Lower lobe of right lung (tissue), 2 donors: ENCODE measurements around the gene JRKL. TPM values are rescaled to one million over a fixed set of nuclear protein-coding genes. Genes with fewer than 3 reads are reported as not detected.

ENCODE experiments used
- ATAC-seq, 2 donors: fragments of 200-7000 bp; cut with Tn5 transposase; one replicate each; pipeline ENCODE4 v1.9.1; 2020 to 2022; ENCODE audit warnings: mild to moderate bottlenecking in 2 of 2, moderate library complexity in 2 of 2
- DNase-seq: peaks from one replicate; pipeline ENCODE4 v3.0.0-alpha.2; 2020
- H3K27ac ChIP-seq: fragments of 200-600 bp; one replicate; pipeline ENCODE4 v1.8.0; 2022
- H3K27me3 ChIP-seq: fragments of 200-600 bp; one replicate; pipeline ENCODE4 v1.8.0; 2022; ENCODE audit warnings: low read depth
- H3K36me3 ChIP-seq: fragments of 200-600 bp; one replicate; pipeline ENCODE4 v1.8.0; 2022; ENCODE audit warnings: mild to moderate bottlenecking
- H3K4me1 ChIP-seq: fragments of 200-600 bp; one replicate; pipeline ENCODE4 v1.8.0; 2022
- H3K4me3 ChIP-seq: fragments of 200-600 bp; one replicate; pipeline ENCODE4 v1.8.0; 2022; ENCODE audit warnings: mild to moderate bottlenecking
- H3K9me3 ChIP-seq: fragments of 200-600 bp; one replicate; pipeline ENCODE4 v1.8.0; 2022
- intact Hi-C: fragments of 100-400 bp; cut with DNase I; formaldehyde crosslinking; loops from one replicate; pipeline ENCODE4 v1.11.0; 2022
- long read RNA-seq: library from polyadenylated mRNA; unstranded; transcript quantifications from one replicate; pipeline ENCODE4 v2.0.0, GENCODE V29; 2021
- total RNA-seq: library from RNA; stranded (reverse); fragmentation: NEBNext Ultra II Directional; extraction: Animal tissue kit (Norgen Biotek cat#: 25700); gene quantifications from one replicate; pipeline ENCODE4 v1.2.1, GENCODE V29; 2021
- TF ChIP-seq, protein P1 (sequence below): fragments of 200-600 bp; IDR thresholded peaks from one replicate; pipeline ENCODE4 v1.8.0; 2022; ENCODE audit warnings: antibody characterized with exemption, mild to moderate bottlenecking
- donor health status: DM: no; HTN: yes; CAD: no; lungs with severe emphysema.

The JRKL gene
- 11.0 TPM for total RNA-seq
- long read RNA-seq, transcript JRKL-201 (2 exons, 2,855 nt) = major isoform, 7 of 21 reads
- long read RNA-seq, partial matches to known transcripts = 0 of 21 reads
- long read RNA-seq, other reads (novel, unspliced or antisense) = 14 of 21 reads

DNA sequence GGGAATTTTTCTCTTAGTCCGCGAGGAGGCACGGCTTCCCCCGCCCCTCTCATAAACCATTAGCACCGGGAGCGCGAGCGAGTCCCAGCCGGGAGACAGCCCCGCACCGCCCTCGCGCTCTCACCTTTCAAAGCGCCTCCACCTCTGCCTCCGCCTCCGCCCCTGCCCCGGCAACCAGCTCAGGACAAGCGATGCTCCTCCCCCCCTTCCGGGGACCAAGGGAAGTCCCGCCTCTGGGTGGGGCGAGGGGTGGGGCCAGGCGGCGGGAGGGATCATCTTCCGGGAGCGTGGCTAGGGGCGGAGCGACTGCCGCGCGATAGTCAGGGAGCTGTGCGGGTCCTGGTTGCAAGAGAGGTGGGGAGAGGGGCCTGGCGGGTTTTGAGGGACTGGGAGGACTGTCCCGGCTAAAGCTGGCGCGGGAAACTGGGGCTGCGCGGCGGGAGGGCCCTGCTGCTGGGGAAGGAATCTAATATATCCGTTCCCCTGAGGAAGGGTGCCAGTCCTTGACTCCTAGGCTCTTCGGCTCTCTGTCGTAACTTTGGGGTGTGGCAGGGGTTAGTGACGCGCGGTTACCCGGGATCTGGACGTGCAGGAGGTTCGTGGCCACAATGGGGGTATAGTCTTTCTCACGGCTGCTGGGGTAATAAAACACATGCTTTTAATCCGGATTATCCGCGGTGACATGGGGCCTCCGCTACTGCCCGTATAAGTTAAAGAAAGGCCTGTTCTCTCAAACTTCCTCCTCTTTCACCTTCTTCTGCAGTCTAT lies at the start of gene JRKL, which contains the start of gene CCDC82:
Gene JRKL, plus strand, starts transcription at position 294 of the 768 bp plus-strand sequence. CDS start 637 bp downstream, outside the sequence.
Gene CCDC82, minus strand, starts transcription at position 193 of the 768 bp plus-strand sequence. CDS start 5,165 bp downstream, outside the sequence.
- ATAC-seq (peak; percentile 100), DNase-seq (peak; percentile 97)
- Histone ChIP-seq H3K4me1 (peaks cover 28% of the 10 kb centered on the region), H3K27ac (peak within 1 kb of the TSS; percentile 91), H3K36me3 (no peaks in the 10 kb centered on the region), H3K27me3 (no peaks in the 10 kb centered on the region), H3K4me3 (peak within 1 kb of the TSS; percentile 88), H3K9me3 (no peaks in the 10 kb centered on the region)
- TF ChIP-seq, protein P1, sequence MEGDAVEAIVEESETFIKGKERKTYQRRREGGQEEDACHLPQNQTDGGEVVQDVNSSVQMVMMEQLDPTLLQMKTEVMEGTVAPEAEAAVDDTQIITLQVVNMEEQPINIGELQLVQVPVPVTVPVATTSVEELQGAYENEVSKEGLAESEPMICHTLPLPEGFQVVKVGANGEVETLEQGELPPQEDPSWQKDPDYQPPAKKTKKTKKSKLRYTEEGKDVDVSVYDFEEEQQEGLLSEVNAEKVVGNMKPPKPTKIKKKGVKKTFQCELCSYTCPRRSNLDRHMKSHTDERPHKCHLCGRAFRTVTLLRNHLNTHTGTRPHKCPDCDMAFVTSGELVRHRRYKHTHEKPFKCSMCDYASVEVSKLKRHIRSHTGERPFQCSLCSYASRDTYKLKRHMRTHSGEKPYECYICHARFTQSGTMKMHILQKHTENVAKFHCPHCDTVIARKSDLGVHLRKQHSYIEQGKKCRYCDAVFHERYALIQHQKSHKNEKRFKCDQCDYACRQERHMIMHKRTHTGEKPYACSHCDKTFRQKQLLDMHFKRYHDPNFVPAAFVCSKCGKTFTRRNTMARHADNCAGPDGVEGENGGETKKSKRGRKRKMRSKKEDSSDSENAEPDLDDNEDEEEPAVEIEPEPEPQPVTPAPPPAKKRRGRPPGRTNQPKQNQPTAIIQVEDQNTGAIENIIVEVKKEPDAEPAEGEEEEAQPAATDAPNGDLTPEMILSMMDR = no peak
- intact Hi-C loops = no loop called here

DNA sequence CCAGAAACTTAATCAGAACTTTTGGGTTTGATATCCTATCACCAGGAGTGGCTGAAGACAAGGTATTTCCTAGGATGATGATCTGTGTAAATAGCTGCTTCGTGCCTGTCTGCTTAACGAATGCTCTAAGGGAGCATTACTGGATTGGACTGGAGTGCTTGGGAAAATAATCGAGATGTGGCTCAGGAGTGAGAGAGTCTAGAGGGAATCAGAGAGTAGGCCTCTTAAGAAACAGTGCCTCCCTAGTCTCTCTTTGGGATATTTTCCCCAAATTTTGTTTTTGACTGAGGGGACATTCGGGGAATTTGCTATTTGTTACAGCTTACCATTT lies 49.3 kb upstream of the JRKL start:
- intact Hi-C loops = loop anchor here (10.0 kb wide), 1 partner anchor 286 kb away; no protein-coding TSS in a partner anchor
- TF ChIP-seq, protein P1 = no peak
- no peaks in the 10 kb centered on the region for H3K27me3 ChIP-seq
- no peak for ATAC-seq
- peaks cover 58% of the 10 kb centered on the region for H3K4me1 ChIP-seq
- DNase-seq = no peak
- no peaks in the 10 kb centered on the region for H3K9me3 ChIP-seq
- no peaks in the 10 kb centered on the region for H3K36me3 ChIP-seq
- peak overlapping the region; percentile 82 for H3K4me3 ChIP-seq
- H3K27ac ChIP-seq = peak overlapping the region; percentile 85

DNA sequence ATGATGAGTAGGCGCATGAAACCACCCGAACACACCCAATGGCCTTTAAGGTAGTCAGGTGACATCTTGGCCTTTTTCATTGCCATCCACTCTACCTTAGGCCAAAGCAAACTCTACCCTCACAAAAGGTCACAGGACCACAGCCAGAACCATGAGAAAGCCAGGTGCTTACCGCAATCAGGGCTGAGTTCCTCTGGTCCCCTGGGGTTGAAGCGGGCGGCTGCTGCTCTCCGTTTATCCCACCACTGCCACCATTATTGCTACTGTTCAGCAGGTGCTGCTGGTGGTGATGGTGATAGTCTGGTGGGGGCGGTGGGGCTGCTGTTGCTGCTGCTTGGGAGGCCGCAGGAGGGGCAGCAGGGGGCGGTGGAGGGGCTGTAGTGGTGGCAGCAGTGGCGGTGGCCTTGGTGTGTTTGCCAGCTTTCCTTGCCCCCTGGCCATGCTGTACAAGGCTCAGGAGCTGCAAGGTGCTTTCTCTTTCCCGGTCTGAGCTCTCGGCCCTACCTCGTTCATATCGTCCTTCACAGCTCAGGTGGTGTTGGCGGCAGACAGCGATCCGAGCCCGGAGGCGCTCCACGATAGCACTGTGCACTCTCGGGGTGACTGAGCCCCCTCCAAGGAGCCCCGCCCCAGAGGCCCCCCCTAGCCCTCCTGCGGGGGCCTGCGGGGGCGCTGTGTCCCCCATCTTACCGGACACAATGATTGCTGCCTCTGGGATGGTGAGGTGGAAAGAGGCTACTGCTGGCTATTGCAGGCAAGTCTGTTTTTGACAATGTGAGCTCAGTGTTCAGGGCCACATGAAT lies 48.4 kb upstream of the JRKL start:
- peak overlapping the region; percentile 82 for H3K4me3 ChIP-seq
- TF ChIP-seq, protein P1 = peak; percentile 59
- intact Hi-C loops = loop anchor here (10.0 kb wide), 1 partner anchor 287 kb away; no protein-coding TSS in a partner anchor
- no peaks in the 10 kb centered on the region for H3K36me3 ChIP-seq
- peaks cover 49% of the 10 kb centered on the region for H3K4me1 ChIP-seq
- H3K27ac ChIP-seq = peak overlapping the region; percentile 85
- DNase-seq = peak; percentile 70
- ATAC-seq = peak; percentile 53 to 82
- H3K9me3 ChIP-seq = no peaks in the 10 kb centered on the region
- H3K27me3 ChIP-seq = no peaks in the 10 kb centered on the region

DNA sequence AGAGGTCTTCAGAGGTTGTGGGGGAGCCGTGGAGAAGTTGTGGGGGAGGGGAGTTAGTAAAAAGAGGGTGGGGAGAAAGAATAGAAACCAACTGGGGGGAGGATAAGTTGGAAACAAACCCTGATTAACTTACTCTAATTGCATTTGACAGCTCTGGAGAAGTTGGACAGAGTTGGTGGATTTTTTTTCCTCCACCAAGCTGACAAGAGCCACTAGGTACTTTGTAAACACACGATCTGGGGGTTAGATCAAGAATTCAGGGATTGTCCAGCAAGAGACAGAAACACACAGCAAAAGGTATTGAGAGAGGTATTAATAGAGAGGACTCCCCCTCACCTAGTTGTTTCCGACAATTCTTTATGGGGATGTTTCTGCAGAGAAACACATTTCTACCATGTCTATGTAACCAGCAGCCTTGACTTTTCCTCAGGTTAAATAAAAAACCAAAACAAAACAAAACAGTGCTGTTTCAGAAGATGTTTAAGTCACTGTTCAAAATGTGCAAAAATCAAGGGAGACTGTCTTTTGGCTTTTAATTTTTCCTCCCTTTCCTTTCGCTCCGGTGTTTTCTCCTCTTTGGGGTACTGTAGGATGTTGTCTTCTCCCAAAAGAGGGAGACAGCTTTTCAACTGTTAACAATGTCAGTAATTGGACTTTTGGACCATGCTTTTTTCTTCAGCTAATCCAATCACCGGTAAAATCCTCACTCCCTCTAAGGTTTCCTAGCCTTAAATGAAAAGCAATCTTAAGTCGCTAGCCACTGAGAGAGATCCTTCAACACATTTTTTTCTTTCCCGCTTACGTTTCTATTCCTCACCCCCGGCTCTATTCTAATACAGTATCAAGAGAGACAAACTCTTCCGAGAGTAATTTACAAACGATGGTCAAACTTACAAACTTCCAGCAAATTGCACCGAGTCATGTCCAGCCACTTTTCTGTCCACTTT lies 47.5 kb upstream of the JRKL start:
- peak overlapping the region; percentile 85 for H3K27ac ChIP-seq
- DNase-seq = no peak
- H3K36me3 ChIP-seq = no peaks in the 10 kb centered on the region
- ATAC-seq = peak in 1 of 2 donors; percentile 11
- H3K9me3 ChIP-seq = no peaks in the 10 kb centered on the region
- TF ChIP-seq, protein P1 = no peak
- H3K27me3 ChIP-seq = no peaks in the 10 kb centered on the region
- H3K4me3 ChIP-seq = peak overlapping the region; percentile 82
- intact Hi-C loops = loop anchor here (10.0 kb wide), 1 partner anchor 287 kb away; no protein-coding TSS in a partner anchor
- peaks cover 40% of the 10 kb centered on the region for H3K4me1 ChIP-seq
